GM12873 (cell line): ENCODE measurements around the gene PGRMC1.

Source experiments
- TF ChIP-seq, protein P1 (sequence below): IDR thresholded peaks from 2 replicates; pipeline ENCODE4 v1.5.1; 2012; ENCODE audit warnings: low read depth, mild to moderate bottlenecking, moderate library complexity, low read length, control low read depth; ENCODE audit not compliant: insufficient read depth; ENCODE audit errors: missing control alignments

PGRMC1 gene

DNA sequence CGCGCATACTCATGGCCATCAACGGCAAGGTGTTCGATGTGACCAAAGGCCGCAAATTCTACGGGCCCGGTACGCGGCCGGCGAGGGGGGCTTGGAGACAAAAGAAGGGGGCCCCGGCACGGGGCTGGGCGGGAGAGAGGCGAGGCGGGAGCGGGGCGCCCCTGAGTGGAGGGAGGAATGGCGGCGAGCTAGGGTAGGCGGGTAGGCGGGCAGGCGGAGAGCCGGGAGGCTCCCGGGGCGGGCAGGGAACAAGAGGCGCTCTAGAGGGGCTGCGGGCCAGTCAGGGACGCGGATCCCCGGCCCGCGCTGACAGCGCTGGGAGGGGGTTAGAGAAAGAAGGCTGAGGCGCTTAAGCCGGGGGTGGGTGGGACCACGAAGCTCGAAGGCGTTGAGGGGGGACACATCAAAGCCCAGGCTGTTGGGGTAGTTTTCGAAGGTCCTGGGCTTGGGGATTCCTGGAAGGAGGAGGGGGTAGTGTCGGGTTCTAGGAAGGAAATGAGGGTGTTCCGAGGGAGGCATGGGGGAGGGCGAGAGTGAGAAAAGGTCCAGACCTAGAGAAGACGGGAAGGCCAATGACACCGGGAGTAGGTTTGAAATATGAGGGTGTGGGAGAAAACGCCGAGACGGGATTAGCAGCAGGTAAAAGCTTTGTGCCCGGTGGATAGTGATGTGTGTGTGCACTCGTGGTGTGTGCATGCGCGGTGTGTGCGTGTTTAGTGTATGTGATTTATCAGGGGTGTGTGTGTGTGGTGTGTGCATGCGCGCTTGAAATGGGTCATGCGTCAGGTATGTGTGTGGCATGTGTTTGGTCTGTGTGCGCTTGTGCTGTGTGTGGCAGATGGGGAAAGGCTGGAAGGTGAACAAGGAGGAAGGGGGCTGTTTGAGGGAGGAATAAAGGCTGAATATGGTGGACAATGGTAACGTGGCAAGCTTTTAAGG is 807 bp downstream of the PGRMC1 start:
- TF ChIP-seq, protein P1, sequence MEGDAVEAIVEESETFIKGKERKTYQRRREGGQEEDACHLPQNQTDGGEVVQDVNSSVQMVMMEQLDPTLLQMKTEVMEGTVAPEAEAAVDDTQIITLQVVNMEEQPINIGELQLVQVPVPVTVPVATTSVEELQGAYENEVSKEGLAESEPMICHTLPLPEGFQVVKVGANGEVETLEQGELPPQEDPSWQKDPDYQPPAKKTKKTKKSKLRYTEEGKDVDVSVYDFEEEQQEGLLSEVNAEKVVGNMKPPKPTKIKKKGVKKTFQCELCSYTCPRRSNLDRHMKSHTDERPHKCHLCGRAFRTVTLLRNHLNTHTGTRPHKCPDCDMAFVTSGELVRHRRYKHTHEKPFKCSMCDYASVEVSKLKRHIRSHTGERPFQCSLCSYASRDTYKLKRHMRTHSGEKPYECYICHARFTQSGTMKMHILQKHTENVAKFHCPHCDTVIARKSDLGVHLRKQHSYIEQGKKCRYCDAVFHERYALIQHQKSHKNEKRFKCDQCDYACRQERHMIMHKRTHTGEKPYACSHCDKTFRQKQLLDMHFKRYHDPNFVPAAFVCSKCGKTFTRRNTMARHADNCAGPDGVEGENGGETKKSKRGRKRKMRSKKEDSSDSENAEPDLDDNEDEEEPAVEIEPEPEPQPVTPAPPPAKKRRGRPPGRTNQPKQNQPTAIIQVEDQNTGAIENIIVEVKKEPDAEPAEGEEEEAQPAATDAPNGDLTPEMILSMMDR: no peak

DNA sequence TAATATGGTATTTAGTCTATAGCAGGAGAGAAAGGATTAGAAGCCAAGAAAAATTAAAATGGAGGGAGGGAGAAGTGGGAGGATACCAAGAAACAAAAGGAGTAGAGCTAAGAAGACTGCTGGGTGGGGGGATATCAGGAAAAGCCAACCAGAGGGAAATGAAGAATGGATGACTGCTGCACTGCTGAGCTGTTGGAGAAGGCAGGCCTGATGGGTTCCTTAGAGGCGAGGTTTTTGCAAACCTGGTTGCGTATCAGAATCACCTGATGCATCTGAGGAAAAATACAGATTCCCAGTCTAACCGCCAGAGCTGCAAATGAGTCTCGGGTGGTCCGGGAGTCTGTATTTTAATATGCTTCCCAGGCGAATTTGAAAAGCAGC is 1.5 kb downstream of the PGRMC1 start:
- TF ChIP-seq, protein P1: no peak

DNA sequence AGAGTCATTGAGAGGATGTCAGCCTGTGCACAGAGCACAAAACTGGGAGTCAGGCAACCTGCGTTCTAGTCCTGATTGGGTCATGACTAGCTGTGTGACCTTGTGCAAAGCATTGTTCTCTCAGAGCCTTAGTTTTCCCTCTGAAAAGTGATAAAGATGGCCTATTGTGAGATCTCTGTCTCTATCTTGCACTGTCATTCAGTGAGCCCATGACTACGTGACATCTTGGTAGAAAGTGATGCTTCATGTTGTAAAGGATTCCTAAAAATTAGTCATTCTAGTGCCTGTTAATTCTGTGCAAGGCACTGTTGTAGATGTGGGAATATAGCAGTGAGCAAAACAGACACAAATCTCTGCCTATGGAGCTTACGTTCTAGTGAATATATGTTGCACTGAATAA is 2.5 kb downstream of the PGRMC1 start:
- TF ChIP-seq, protein P1: no peak

DNA sequence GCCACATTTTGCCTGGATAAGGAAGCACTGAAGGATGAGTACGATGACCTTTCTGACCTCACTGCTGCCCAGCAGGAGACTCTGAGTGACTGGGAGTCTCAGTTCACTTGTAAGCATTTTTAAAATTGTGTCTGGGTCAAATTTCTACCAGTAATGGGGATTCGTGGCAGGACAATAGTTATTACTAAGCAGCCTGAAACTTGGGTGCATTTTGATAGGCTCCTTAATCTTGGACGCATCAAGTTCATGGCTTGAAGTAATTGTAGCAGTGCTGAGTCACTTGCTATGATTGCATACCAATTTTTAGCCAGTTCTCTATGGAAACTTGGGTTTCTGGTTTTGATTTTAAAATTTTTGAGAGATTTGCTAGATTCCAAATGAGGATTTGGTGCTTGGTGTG is 4.3 kb downstream of the PGRMC1 start:
- TF ChIP-seq, protein P1: no peak

DNA sequence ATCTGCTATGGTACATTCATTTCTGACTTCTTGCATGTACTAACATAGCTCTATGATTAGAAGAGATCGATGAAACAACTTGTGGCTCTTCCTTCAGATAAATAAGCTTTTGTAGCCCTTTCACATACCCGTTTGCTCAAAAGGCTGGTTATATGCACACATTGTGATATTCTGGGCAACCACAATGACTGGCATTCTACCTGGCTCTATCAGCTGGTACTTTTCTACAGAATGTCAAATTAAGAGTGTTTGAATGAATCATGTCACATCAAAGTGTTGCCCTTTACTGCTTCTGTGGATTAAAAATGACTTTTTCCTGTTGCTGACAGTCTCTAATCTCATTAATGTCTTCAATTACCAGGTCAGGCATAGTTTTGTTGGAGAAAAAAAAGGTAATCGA is 11.6 kb downstream of the PGRMC1 start:
- TF ChIP-seq, protein P1: no peak

DNA sequence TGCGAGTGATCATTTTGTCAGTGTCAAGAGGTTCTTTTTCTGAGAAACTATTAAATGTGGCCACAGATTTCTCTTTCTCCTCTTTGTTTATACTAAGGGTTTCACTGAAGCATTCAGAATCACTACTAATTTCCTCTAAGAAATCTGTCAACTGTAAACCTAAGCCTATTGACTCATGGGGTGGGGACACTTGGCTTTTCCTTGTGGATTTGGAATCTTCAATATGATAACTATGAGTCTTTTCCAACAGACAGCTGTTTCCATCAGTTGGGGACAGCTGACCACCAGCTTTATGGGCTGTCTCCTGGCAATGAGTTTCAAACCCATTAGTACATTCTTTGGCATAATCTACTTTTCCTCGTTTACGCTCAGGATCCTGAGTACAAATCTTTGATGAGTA is 13.8 kb downstream of the PGRMC1 start:
- TF ChIP-seq, protein P1: no peak

DNA sequence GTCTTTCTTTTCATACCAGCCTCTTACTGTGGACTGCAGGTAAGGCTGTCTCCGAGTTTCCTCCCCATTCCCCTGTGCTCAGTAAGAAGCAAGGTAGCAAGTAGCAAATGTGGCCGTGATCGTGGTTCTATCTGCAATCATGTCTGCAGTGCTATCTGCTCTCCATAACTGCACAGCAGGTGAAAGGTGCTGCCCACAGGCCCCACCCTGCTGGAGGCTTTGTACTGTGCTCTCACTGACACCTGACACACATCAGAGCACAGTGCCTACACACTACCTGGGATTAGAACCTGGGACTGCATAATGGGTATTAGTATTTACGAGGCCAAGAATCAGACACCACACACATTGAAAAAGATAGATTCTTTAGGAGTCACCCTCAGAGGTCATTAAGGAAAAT is 15.3 kb downstream of the PGRMC1 start:
- TF ChIP-seq, protein P1: no peak
